HepG2 (cell line): ENCODE data around the gene BRPF1. TPM values are rescaled to one million over a fixed set of nuclear protein-coding genes. Genes with fewer than 3 reads are reported as not detected.

Source experiments
- DPF2 ChIP-seq: sonication (generic); formaldehyde crosslinking; IDR thresholded peaks from 2 replicates; pipeline ENCODE4 v1.4.0; 2020; ENCODE audit warnings: mild to moderate bottlenecking, low read depth, missing genetic modification reagents, borderline replicate concordance
- NBN ChIP-seq: fragments of 450-650 bp; conservative IDR thresholded peaks from 2 replicates; pipeline ENCODE4 v1.6.1; 2017
- RARA ChIP-seq: IDR thresholded peaks from 2 replicates; pipeline ENCODE4 v1.6.1; 2016; ENCODE audit warnings: missing genetic modification reagents, missing compliant biosample characterization
- ZNF10 ChIP-seq: sonication (generic); formaldehyde crosslinking; IDR thresholded peaks from 2 replicates; pipeline ENCODE4 v1.4.0; 2020; ENCODE audit warnings: mild to moderate bottlenecking, low read depth, missing genetic modification reagents, borderline replicate concordance
- ZNF207 ChIP-seq: fragments of 450-650 bp; IDR thresholded peaks from 2 replicates; pipeline ENCODE4 v1.6.1; 2016; ENCODE audit warnings: antibody characterized with exemption, borderline replicate concordance
- ZNF577 ChIP-seq: sonication (generic); formaldehyde crosslinking; IDR thresholded peaks from 2 replicates; pipeline ENCODE4 v1.4.0; 2020; ENCODE audit warnings: mild to moderate bottlenecking, low read depth, missing genetic modification reagents, borderline replicate concordance
- ZNF768 ChIP-seq: sonication (generic); formaldehyde crosslinking; IDR thresholded peaks from 2 replicates; pipeline ENCODE4 v1.4.0; 2020; ENCODE audit warnings: missing genetic modification reagents
- ZNF83 ChIP-seq: sonication (generic); formaldehyde crosslinking; IDR thresholded peaks from 2 replicates; pipeline ENCODE4 v1.4.0; 2020; ENCODE audit warnings: missing genetic modification reagents, mild to moderate bottlenecking, borderline replicate concordance
- polyA plus RNA-seq, 8 experiments: library from polyadenylated mRNA; depleted of rRNA in 3 of 8; stranded (reverse) in 7 of 8; unstranded in 1 of 8; fragments of >200 nt; fragmentation: Illumina TruSeq in 4 of 8; extraction: Trizol in 4 of 8; gene quantifications; 2 replicates each; pipeline versions ENCODE4 v1.2.1 to v1.2.3, GENCODE V29; 2011 to 2016; ENCODE audit warnings: low read depth in 4 of 8, missing spikeins in 1 of 8, mixed read lengths in 1 of 8; ENCODE audit not compliant: insufficient read depth in 1 of 8
- total RNA-seq, 5 experiments: library from RNA; depleted of rRNA; stranded (reverse); fragments of >200 nt; fragmentation: Illumina TruSeq; extraction: Trizol; gene quantifications; 2 replicates each; pipeline ENCODE4 v1.2.3, GENCODE V29; 2016; ENCODE audit warnings: low read depth in 1 of 5
- TF ChIP-seq, protein P1 (sequence below): sonication (generic); formaldehyde crosslinking; IDR thresholded peaks from 2 replicates; pipeline ENCODE4 v1.4.0; 2020; ENCODE audit warnings: low read depth, mild to moderate bottlenecking, missing genetic modification reagents
- TF ChIP-seq, protein P2 (sequence below): sonication (generic); formaldehyde crosslinking; IDR thresholded peaks from 2 replicates; pipeline ENCODE4 v1.5.0; 2020; ENCODE audit warnings: mild to moderate bottlenecking, missing genetic modification reagents
- TF ChIP-seq, protein P3 (sequence below): sonication (generic); formaldehyde crosslinking; IDR thresholded peaks from 2 replicates; pipeline ENCODE4 v1.9.0; 2021; ENCODE audit warnings: missing genetic modification reagents, borderline replicate concordance

BRPF1 gene
- total and polyA plus RNA-seq, 2 of the 13 experiments (the other 11 are each of a cell fraction or from before 2014, with no cell fraction given) = 7.3 to 10.0 TPM

DNA sequence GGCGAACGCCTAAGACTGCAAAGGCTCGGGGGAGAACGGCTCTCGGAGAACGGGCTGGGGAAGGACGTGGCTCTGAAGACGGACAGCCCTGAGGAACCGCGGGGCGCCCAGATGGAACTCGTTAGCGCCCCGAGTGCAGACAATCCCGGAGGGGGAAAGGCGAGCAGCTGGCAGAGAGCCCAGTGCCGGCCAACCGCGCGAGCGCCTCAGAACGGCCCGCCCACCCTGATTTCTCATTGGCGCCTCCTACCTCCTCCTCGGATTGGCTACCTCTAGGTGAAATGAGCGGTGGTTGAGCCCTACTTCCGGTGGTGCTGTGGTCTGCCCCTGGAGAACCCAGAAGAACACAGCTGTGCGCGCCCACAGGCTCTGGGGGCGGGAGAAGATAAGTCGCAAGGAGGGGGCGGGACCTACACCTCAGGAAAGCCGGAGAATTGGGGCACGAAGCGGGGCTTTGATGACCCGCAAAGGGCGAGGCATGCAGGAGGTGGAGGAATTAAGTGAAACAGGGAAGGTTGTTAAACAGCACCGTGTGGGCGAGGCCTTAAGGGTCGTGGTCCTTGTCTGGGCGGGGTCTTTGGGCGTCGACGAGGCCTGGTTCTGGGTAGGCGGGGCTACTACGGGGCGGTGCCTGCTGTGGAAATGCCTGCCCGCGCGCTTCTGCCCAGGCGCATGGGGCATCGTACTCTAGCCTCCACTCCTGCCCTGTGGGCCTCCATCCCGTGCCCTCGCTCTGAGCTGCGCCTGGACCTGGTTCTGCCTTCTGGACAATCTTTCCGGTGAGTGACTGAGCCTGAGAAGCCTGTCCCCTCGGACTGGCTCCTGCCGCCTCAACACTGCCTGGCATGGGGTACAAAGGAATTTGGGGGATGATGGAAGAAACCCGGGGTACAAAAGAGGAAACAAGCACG, 18.4 kb downstream of the BRPF1 start, which contains the start of gene OGG1 (continued):
- TF ChIP-seq, protein P1, sequence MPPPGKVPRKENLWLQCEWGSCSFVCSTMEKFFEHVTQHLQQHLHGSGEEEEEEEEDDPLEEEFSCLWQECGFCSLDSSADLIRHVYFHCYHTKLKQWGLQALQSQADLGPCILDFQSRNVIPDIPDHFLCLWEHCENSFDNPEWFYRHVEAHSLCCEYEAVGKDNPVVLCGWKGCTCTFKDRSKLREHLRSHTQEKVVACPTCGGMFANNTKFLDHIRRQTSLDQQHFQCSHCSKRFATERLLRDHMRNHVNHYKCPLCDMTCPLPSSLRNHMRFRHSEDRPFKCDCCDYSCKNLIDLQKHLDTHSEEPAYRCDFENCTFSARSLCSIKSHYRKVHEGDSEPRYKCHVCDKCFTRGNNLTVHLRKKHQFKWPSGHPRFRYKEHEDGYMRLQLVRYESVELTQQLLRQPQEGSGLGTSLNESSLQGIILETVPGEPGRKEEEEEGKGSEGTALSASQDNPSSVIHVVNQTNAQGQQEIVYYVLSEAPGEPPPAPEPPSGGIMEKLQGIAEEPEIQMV (CRISPR knock-in tag) = peak; percentile 31; the same call in 1 of the 2 replicates
- TF ChIP-seq ZNF83 (CRISPR knock-in tag) = 0 out of 2 replicates have a peak, but pooled peaks have one; percentile 79
- TF ChIP-seq ZNF10 (CRISPR knock-in tag) = no peak
- TF ChIP-seq DPF2 = 0 out of 2 replicates have a peak, but pooled peaks have one; percentile 21
- no peak for TF ChIP-seq NBN
- TF ChIP-seq ZNF577 (CRISPR knock-in tag) = no peak
- TF ChIP-seq, protein P2, sequence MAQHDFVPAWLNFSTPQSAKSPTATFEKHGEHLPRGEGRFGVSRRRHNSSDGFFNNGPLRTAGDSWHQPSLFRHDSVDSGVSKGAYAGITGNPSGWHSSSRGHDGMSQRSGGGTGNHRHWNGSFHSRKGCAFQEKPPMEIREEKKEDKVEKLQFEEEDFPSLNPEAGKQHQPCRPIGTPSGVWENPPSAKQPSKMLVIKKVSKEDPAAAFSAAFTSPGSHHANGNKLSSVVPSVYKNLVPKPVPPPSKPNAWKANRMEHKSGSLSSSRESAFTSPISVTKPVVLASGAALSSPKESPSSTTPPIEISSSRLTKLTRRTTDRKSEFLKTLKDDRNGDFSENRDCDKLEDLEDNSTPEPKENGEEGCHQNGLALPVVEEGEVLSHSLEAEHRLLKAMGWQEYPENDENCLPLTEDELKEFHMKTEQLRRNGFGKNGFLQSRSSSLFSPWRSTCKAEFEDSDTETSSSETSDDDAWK (CRISPR knock-in tag) = no peak
- TF ChIP-seq, protein P3, sequence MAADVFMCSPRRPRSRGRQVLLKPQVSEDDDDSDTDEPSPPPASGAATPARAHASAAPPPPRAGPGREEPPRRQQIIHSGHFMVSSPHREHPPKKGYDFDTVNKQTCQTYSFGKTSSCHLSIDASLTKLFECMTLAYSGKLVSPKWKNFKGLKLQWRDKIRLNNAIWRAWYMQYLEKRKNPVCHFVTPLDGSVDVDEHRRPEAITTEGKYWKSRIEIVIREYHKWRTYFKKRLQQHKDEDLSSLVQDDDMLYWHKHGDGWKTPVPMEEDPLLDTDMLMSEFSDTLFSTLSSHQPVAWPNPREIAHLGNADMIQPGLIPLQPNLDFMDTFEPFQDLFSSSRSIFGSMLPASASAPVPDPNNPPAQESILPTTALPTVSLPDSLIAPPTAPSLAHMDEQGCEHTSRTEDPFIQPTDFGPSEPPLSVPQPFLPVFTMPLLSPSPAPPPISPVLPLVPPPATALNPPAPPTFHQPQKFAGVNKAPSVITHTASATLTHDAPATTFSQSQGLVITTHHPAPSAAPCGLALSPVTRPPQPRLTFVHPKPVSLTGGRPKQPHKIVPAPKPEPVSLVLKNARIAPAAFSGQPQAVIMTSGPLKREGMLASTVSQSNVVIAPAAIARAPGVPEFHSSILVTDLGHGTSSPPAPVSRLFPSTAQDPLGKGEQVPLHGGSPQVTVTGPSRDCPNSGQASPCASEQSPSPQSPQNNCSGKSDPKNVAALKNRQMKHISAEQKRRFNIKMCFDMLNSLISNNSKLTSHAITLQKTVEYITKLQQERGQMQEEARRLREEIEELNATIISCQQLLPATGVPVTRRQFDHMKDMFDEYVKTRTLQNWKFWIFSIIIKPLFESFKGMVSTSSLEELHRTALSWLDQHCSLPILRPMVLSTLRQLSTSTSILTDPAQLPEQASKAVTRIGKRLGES (CRISPR knock-in tag) = no peak
- no peak for TF ChIP-seq RARA
- TF ChIP-seq ZNF207 = no peak
- TF ChIP-seq ZNF768 = no peak
